Measurements from ENCODE around the gene ACOT13.
"Not testable (repeated sequence)": the region's sequence is repeated elsewhere in the genome, so short reads cannot be mapped to it uniquely, and the experiment has no call there.

The ACOT13 gene

GRCh38 chr6:24752503-24752902, 85.6 kb downstream of the ACOT13 start:
- in situ Hi-C loops (cut with MboI; ENCODE audit: low sequenced_read_pairs, unreplicated experiment) = no loop called here

GRCh38 chr6:24752917-24753492, 86.1 kb downstream of the ACOT13 start:
- TF ChIP-seq CTCF (IDR thresholded peaks at IDR 0.05; ENCODE audit: borderline replicate concordance, control extremely low read depth, extremely low read depth, insufficient read depth, missing control alignments) = no peak
- DNase-seq (ENCODE audit: low spot score) = no peak
- in situ Hi-C loops (cut with MboI; ENCODE audit: low sequenced_read_pairs, unreplicated experiment) = no loop called here

More at GRCh38 chr6:24752503-24752902, 85.6 kb downstream of the ACOT13 start:
- DNase-seq (ENCODE audit: low spot score) = no peak
- TF ChIP-seq CTCF (IDR thresholded peaks at IDR 0.05; ENCODE audit: borderline replicate concordance, control extremely low read depth, extremely low read depth, insufficient read depth, missing control alignments) = no peak

DNA sequence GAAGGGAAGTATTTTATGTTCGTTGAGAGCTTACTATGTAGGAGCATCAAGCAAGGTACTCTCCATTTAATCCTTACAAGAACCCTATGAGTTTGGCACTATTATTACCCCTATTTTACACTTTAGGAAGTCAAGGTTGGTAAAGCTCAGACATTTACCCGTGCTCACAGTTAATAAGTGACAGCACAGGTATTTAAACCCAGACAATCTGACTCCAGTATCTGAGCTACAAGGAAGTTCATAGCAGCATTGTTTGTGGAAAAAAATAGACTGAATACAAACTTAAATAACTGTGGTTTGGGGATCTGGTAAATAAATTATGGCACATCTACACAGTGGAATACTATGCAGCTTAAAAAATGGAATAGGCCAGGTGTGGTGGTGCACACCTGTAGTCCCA, 86.7 kb downstream of the ACOT13 start:
- no peak for DNase-seq (ENCODE audit: low spot score)
- in situ Hi-C loops (cut with MboI; ENCODE audit: low sequenced_read_pairs, unreplicated experiment) = no loop called here
- no peak for TF ChIP-seq CTCF (IDR thresholded peaks at IDR 0.05; ENCODE audit: borderline replicate concordance, control extremely low read depth, extremely low read depth, insufficient read depth, missing control alignments)

GRCh38 chr6:24754378-24754777, 87.5 kb downstream of the ACOT13 start:
- DNase-seq (ENCODE audit: low spot score); in situ Hi-C loops (cut with MboI; ENCODE audit: low sequenced_read_pairs, unreplicated experiment): not testable (repeated sequence)
